DND-41 (cell line): ENCODE data around the gene SMIM11.

ENCODE experiments used
- ATAC-seq: fragments of 200-7000 bp; cut with Tn5 transposase; 3 replicates; pipeline ENCODE4 v1.9.1; 2021; ENCODE audit warnings: low read depth; ENCODE audit not compliant: insufficient read depth
- DNase-seq: peaks from one replicate; pipeline ENCODE4 v3.0.0-alpha.2; 2020
- H2AFZ ChIP-seq: 2 replicates; pipeline ENCODE4 v1.6.0; 2012; ENCODE audit warnings: low read depth, low read length
- H3K27ac ChIP-seq: 2 replicates; pipeline ENCODE4 v1.5.1; 2012; ENCODE audit warnings: low read length, inconsistent platforms
- H3K27me3 ChIP-seq: fragments of 200-600 bp; sonication (generic); 2 replicates; pipeline ENCODE4 v1.6.0; 2012; ENCODE audit warnings: low read length, mild to moderate bottlenecking, inconsistent platforms; ENCODE audit not compliant: insufficient read depth, poor library complexity
- H3K36me3 ChIP-seq: 2 replicates; pipeline ENCODE4 v1.5.1; 2012; ENCODE audit warnings: low read length, inconsistent platforms; ENCODE audit not compliant: insufficient read depth
- H3K4me1 ChIP-seq: 2 replicates; pipeline ENCODE4 v1.5.1; 2012; ENCODE audit warnings: mild to moderate bottlenecking, low read length; ENCODE audit not compliant: insufficient read depth
- H3K4me2 ChIP-seq: 2 replicates; pipeline ENCODE4 v1.6.0; 2012; ENCODE audit warnings: mild to moderate bottlenecking, moderate library complexity, low read length, inconsistent platforms; ENCODE audit not compliant: insufficient read depth
- H3K4me3 ChIP-seq, 2 experiments: fragments of 200-600 bp in 1 of 2; shearing (Covaris generic) in 1 of 2; 2 replicates each; pipeline ENCODE4 v1.5.1; 2012 to 2016; ENCODE audit warnings: inconsistent platforms in 2 of 2, low read length in 2 of 2, mild to moderate bottlenecking in 2 of 2, low read depth in 1 of 2, moderate library complexity in 1 of 2
- H3K79me2 ChIP-seq: 2 replicates; pipeline ENCODE4 v1.6.0; 2012; ENCODE audit warnings: low read length, inconsistent platforms; ENCODE audit not compliant: insufficient read depth
- H3K9ac ChIP-seq: 2 replicates; pipeline ENCODE4 v1.6.0; 2012; ENCODE audit warnings: low read depth, mild to moderate bottlenecking, inconsistent platforms, low read length, moderate library complexity
- H3K9me3 ChIP-seq: 2 replicates; pipeline ENCODE4 v1.5.1; 2012; ENCODE audit warnings: low read length, moderate library complexity, mild to moderate bottlenecking, inconsistent platforms; ENCODE audit not compliant: insufficient read depth, severe bottlenecking
- H4K20me1 ChIP-seq: 2 replicates; pipeline ENCODE4 v1.6.0; 2012; ENCODE audit warnings: low read length; ENCODE audit not compliant: insufficient read depth
- EZH2 ChIP-seq: IDR thresholded peaks from 3 replicates; pipeline ENCODE4 v1.6.1; 2012; ENCODE audit warnings: borderline replicate concordance, low read depth, mild to moderate bottlenecking, moderate library complexity, low read length, inconsistent platforms; ENCODE audit not compliant: severe bottlenecking
- TF ChIP-seq, protein P1 (sequence below): IDR thresholded peaks from 2 replicates; pipeline ENCODE4 v1.5.1; 2012; ENCODE audit warnings: borderline replicate concordance, low read length, moderate library complexity, mild to moderate bottlenecking; ENCODE audit not compliant: poor library complexity, severe bottlenecking; ENCODE audit errors: extremely low read depth

Gene SMIM11

DNA sequence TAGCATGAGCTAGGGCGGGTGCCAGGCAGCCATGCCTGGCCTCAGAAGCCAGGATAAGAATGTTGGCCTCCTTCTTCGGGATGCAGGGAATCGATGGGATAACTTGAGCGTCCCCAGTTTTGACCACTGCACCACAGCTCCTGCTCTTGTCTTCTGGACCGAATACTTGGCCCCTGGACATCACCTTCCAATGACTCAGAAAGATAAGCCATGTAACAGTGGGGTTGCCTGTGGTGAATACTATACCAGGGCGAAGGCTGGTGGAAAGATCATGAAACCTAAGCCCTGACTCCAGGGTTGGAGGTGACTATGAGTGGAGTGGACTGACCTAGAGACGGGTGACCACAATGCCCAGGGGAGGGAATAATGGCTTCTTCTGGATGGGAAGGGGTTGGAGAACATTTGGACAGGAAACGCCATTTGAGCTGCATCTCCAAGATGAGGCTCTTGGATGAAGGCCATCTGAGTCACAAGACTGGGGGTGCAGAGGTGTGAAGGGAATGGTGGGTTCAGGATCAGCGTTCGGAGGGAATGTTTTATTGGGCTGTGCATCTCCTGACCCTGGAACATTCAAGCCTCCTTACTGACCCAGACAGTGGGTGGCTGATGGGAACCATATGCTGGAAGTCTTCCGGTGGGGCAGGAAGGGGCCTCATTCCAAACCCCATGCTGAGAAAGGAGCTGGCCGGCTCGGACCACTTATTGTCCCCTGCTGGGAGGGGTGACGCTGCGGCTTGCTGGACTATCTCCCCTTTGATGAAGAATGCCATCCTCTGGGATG is 30.0 kb upstream of the SMIM11 start:
- Histone ChIP-seq H3K9ac (no peak overlapping the region), H2AFZ (no peak overlapping the region), H3K27ac (no peak overlapping the region), H3K36me3 (no peaks in the 10 kb centered on the region), H3K4me2 (no peak overlapping the region), H3K9me3 (no peaks in the 10 kb centered on the region), H3K4me1 (no peaks in the 10 kb centered on the region), H3K27me3 (no peaks in the 10 kb centered on the region), H3K79me2 (no peaks in the 10 kb centered on the region), H3K4me3 (no peak overlapping the region), H4K20me1 (no peaks in the 10 kb centered on the region)
- DNase-seq (no peak), ATAC-seq (no peak)
- TF ChIP-seq, protein P1, sequence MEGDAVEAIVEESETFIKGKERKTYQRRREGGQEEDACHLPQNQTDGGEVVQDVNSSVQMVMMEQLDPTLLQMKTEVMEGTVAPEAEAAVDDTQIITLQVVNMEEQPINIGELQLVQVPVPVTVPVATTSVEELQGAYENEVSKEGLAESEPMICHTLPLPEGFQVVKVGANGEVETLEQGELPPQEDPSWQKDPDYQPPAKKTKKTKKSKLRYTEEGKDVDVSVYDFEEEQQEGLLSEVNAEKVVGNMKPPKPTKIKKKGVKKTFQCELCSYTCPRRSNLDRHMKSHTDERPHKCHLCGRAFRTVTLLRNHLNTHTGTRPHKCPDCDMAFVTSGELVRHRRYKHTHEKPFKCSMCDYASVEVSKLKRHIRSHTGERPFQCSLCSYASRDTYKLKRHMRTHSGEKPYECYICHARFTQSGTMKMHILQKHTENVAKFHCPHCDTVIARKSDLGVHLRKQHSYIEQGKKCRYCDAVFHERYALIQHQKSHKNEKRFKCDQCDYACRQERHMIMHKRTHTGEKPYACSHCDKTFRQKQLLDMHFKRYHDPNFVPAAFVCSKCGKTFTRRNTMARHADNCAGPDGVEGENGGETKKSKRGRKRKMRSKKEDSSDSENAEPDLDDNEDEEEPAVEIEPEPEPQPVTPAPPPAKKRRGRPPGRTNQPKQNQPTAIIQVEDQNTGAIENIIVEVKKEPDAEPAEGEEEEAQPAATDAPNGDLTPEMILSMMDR, result no peak
- no peak for TF ChIP-seq EZH2

DNA sequence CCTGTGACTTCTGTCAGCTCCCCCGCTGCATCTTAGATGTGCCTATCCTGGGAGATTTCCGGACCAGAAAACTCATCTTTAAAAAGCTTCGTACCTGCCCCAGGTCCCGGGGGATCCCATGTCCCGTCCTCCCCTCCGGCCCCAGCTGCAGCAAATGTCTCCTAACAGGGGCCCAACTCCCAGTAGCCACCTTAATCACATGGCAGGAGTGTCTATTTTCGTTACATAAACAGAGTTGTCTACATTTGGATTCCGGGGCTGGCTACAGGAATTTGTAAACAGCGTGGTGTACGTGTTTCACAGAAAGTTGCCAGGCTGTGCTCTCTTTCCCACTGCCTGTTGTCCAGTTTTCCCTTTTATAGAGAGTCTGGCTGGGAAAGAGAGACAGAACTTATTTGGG is 29.4 kb upstream of the SMIM11 start:
- no peaks in the 10 kb centered on the region for H4K20me1 ChIP-seq
- H3K9ac ChIP-seq, result no peak overlapping the region
- no peak overlapping the region for H3K27ac ChIP-seq
- H3K9me3 ChIP-seq, result no peaks in the 10 kb centered on the region
- H3K4me1 ChIP-seq, result no peaks in the 10 kb centered on the region
- H3K4me2 ChIP-seq, result no peak overlapping the region
- no peaks in the 10 kb centered on the region for H3K36me3 ChIP-seq
- TF ChIP-seq EZH2, result no peak
- TF ChIP-seq, protein P1, result no peak
- no peaks in the 10 kb centered on the region for H3K27me3 ChIP-seq
- DNase-seq, result no peak
- H3K4me3 ChIP-seq, result no peak overlapping the region
- H3K79me2 ChIP-seq, result no peaks in the 10 kb centered on the region
- no peak for ATAC-seq
- no peak overlapping the region for H2AFZ ChIP-seq

DNA sequence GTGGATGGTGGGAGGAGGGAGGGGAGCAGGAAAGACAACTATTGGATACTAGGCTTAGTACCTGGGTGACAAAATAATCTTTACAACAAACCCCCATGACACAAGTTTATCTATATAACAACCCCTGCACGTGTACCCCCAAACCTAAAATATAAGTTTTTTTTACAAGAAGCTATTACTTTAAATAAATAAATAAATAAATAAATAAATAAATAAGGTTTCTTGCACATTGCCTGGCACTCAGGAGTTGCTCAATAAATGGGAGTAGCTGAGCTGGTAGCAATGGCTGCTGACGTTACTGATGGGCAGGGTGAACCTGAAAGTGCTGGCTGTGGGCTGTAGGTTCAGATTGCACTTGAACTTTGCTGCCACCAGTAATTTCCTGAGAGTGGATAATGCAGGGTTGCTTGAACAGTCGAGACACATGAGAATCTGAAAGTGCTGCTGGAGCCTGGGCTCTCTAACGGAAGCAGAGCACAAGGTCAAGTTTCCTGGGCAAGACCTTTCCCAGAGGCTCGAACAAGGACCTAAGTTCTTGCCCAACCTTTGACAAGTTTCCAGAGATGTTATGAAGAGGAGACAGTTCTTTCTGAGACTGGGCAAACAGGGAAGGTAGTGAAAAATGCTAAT is 26.3 kb upstream of the SMIM11 start:
- no peak overlapping the region for H3K9ac ChIP-seq
- H3K9me3 ChIP-seq, result no peaks in the 10 kb centered on the region
- H3K79me2 ChIP-seq, result no peaks in the 10 kb centered on the region
- no peaks in the 10 kb centered on the region for H4K20me1 ChIP-seq
- no peak overlapping the region for H3K27ac ChIP-seq
- TF ChIP-seq, protein P1, result no peak
- no peak for TF ChIP-seq EZH2
- ATAC-seq (no peak), DNase-seq (no peak)
- H3K4me2 ChIP-seq, result no peak overlapping the region
- H3K36me3 ChIP-seq, result no peaks in the 10 kb centered on the region
- H3K27me3 ChIP-seq, result no peaks in the 10 kb centered on the region
- H3K4me1 ChIP-seq, result no peaks in the 10 kb centered on the region
- no peak overlapping the region for H3K4me3 ChIP-seq
- H2AFZ ChIP-seq, result no peak overlapping the region
